ENCODE results near the gene STK33. TPM values are rescaled to one million over a fixed set of nuclear protein-coding genes. Genes with fewer than 3 reads are reported as not detected.

STK33 gene
- total and polyA plus RNA-seq, 2 donors (not counting 3 experiments of a cell fraction or from before 2014, with no cell fraction given): 0.63 to 3.4 TPM

DNA sequence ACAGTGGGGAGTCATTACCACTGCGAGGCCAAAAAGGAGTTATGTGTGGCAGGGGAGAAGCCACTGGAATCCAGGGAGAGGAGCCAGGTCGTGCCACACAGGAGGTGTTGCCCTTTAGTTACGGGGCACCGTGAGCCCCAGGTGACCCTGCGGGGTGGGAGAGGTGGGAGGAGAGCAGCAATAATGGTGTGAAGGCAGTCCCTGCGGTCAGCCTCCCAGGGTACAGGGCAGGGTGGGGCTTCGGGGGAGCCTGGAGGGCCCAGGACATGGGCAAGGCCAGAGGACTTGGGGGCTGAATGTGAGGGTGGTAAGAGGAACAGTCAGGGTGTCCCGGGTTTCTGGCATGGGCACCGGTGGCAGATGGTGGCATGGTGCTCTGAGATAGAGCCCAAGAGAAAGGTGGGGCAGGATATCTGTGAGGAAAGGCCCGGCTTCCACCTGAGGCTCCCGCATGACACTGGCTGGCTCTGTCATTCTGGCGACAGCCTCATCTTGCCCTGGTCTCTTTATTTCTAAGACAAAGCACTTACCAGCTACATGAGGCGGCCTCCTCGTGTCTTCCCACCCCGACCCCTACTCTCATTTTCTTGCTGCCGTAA is 247.8 kb downstream of the STK33 start:
- ChIA-PET POLR2A (no interaction called here), CTCF (interaction anchor here (0.8 to 1.2 kb wide), 2 partner anchors 10 to 221 kb away, joined by 3 read pairs; no protein-coding TSS in a partner anchor)
- TF ChIP-seq POLR2A (IDR thresholded peaks at IDR 0.05; ENCODE audit: low read depth, low read length): no peak
- no peak for TF ChIP-seq GATA2 (IDR thresholded peaks at IDR 0.05; ENCODE audit: insufficient read depth, insufficient read length, low read depth, low read length)
- no peak overlapping the region for H2AFZ ChIP-seq (ENCODE audit: low read depth, low read length)
- no peaks in the 10 kb centered on the region for H3K79me2 ChIP-seq (ENCODE audit: control insufficient read depth, insufficient read depth, low read length)
- no peaks in the 10 kb centered on the region for H4K20me1 ChIP-seq (replicated peaks; ENCODE audit: control insufficient read depth, extremely low read depth, insufficient read depth, low read length)
- H3K36me3 ChIP-seq (ENCODE audit: control insufficient read depth in 2 of 2, extremely low read depth in 1 of 2, insufficient read depth in 2 of 2, low read length in 2 of 2): no peaks in the 10 kb centered on the region
- dilution Hi-C loops (cut with MboI; ENCODE audit: extremely low pct_ligation_motif_present, low sequenced_read_pairs) (no loop called here), intact Hi-C loops (cut with micrococcal nuclease) (no loop called here)
- no peaks in the 10 kb centered on the region for H3K9me1 ChIP-seq (replicated peaks; ENCODE audit: control insufficient read depth, extremely low read depth, insufficient read depth, low read length)
- H3K27ac ChIP-seq (ENCODE audit: insufficient read depth, low read depth, low read length): no peak overlapping the region
- no peaks in the 10 kb centered on the region for H3K4me1 ChIP-seq (ENCODE audit: control insufficient read depth, extremely low read depth, insufficient read depth, low read length)
- no peak overlapping the region for H3K9ac ChIP-seq (replicated peaks; ENCODE audit: extremely low read depth, insufficient read depth, low read length)
- DNase-seq (ENCODE audit: low read depth, low spot score) (no peak), FAIRE-seq (no peak)
- no peaks in the 10 kb centered on the region for H3K27me3 ChIP-seq (ENCODE audit: control insufficient read depth in 2 of 2, insufficient read depth in 2 of 2, low read length in 2 of 2)
- H3K4me2 ChIP-seq (ENCODE audit: insufficient read depth, low read length): no peak overlapping the region
- H3K9me3 ChIP-seq (replicated peaks; ENCODE audit: control insufficient read depth, insufficient read depth, low read length): no peaks in the 10 kb centered on the region
- no TSS peak for BruUV-seq (replicated peaks)
- no peak overlapping the region for H3K4me3 ChIP-seq (replicated peaks in 1 of 3; ENCODE audit: insufficient read depth in 1 of 3, low read depth in 1 of 3, low read length in 3 of 3)

DNA sequence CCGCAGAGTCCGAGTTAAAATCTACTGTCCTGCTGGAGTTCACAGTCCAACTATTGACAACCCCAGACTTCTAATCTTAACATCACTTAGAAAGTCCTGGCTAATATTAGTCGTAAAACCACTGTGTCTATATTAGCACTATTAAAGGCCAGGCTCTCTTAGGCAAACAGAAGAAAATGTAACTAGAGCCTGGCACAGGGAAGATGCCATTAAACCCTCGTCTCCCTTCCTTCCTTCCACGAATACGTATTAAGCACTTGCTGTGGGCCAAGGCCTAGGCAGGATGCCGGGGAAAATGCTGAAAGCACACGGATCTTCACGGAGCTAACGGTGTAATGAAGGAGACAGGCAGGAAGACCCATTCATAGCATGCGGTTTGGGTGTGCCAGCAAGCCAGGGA is 248.8 kb downstream of the STK33 start:
- Histone ChIP-seq H2AFZ (ENCODE audit: low read depth, low read length) (no peak overlapping the region), H3K36me3 (ENCODE audit: control insufficient read depth in 2 of 2, extremely low read depth in 1 of 2, insufficient read depth in 2 of 2, low read length in 2 of 2) (no peaks in the 10 kb centered on the region), H3K9me1 (replicated peaks; ENCODE audit: control insufficient read depth, extremely low read depth, insufficient read depth, low read length) (no peaks in the 10 kb centered on the region), H3K9me3 (replicated peaks; ENCODE audit: control insufficient read depth, insufficient read depth, low read length) (no peaks in the 10 kb centered on the region), H3K4me3 (replicated peaks in 1 of 3; ENCODE audit: insufficient read depth in 1 of 3, low read depth in 1 of 3, low read length in 3 of 3) (no peak overlapping the region), H3K27me3 (ENCODE audit: control insufficient read depth in 2 of 2, insufficient read depth in 2 of 2, low read length in 2 of 2) (no peaks in the 10 kb centered on the region), H3K4me1 (ENCODE audit: control insufficient read depth, extremely low read depth, insufficient read depth, low read length) (no peaks in the 10 kb centered on the region), H3K9ac (replicated peaks; ENCODE audit: extremely low read depth, insufficient read depth, low read length) (no peak overlapping the region), H4K20me1 (replicated peaks; ENCODE audit: control insufficient read depth, extremely low read depth, insufficient read depth, low read length) (no peaks in the 10 kb centered on the region), H3K79me2 (ENCODE audit: control insufficient read depth, insufficient read depth, low read length) (no peaks in the 10 kb centered on the region), H3K4me2 (ENCODE audit: insufficient read depth, low read length) (no peak overlapping the region), H3K27ac (ENCODE audit: insufficient read depth, low read depth, low read length) (no peak overlapping the region)
- POLR2A ChIA-PET: no interaction called here
- dilution Hi-C loops (cut with MboI; ENCODE audit: extremely low pct_ligation_motif_present, low sequenced_read_pairs) (no loop called here), intact Hi-C loops (cut with micrococcal nuclease) (no loop called here)
- no peak for FAIRE-seq
- CTCF ChIA-PET: no interaction called here
- TF ChIP-seq JUN (IDR thresholded peaks at IDR 0.05; ENCODE audit: borderline replicate concordance, insufficient read depth, insufficient read length, low read depth) (no peak), GATA2 (IDR thresholded peaks at IDR 0.05; ENCODE audit: insufficient read depth, insufficient read length, low read depth, low read length) (no peak), EZH2 (IDR thresholded peaks at IDR 0.05; ENCODE audit: borderline replicate concordance, low read depth, low read length, severe bottlenecking) (no peak), POLR2A (IDR thresholded peaks at IDR 0.05; ENCODE audit: low read depth, low read length) (no peak)
- BruUV-seq (replicated peaks): no TSS peak
- no peak for DNase-seq (ENCODE audit: low read depth, low spot score)
